ENCODE results near the gene ALOX12.
"Not testable (repeated sequence)": the region's sequence is repeated elsewhere in the genome, so short reads cannot be mapped to it uniquely, and the experiment has no call there.

The ALOX12 gene

DNA sequence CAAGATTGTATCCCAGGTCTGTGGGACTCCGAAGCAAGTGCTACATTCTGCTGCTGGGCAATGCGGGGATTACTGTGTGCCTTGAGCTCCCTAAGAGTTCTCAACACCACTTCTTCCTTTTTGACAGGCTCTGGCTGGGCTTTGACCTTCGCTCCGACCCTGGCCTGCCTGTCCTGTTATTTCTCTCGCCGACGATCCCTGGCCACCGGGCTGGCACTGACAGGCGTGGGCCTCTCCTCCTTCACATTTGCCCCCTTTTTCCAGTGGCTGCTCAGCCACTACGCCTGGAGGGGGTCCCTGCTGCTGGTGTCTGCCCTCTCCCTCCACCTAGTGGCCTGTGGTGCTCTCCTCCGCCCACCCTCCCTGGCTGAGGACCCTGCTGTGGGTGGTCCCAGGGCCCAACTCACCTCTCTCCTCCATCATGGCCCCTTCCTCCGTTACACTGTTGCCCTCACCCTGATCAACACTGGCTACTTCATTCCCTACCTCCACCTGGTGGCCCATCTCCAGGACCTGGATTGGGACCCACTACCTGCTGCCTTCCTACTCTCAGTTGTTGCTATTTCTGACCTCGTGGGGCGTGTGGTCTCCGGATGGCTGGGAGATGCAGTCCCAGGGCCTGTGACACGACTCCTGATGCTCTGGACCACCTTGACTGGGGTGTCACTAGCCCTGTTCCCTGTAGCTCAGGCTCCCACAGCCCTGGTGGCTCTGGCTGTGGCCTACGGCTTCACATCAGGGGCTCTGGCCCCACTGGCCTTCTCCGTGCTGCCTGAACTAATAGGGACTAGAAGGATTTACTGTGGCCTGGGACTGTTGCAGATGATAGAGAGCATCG lies 42.4 kb downstream of the ALOX12 start:
- DNase-seq, result no peak

DNA sequence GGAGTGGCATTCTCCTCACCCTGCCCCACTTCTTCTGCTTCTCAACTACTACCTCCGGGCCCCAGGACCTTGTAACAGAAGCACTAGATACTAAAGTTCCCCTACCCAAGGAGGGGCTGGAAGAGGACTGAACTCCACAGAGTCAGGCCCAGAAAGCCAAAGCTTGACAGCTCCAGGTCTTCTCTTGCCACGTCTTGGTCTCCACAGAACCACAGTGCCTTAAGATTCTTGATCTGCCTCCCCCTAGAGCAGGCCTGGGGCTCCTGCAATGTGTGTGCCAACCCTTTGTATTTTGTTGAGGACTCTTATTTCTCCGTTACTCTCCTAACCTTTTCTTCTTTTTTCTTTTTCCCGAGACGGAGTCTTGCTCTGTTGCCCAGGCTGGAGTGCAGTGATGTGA lies 44.0 kb downstream of the ALOX12 start:
- no peak for TF ChIP-seq GATA1 (IDR thresholded peaks at IDR 0.05; ENCODE audit: low read depth, low read length)
- no peak for DNase-seq

More for the DNA sequence above, 42.4 kb downstream of the ALOX12 start:
- no peak for TF ChIP-seq GATA1 (IDR thresholded peaks at IDR 0.05; ENCODE audit: low read depth, low read length)
- TF ChIP-seq POLR2A (IDR thresholded peaks at IDR 0.05; ENCODE audit: low read length), result no peak

DNA sequence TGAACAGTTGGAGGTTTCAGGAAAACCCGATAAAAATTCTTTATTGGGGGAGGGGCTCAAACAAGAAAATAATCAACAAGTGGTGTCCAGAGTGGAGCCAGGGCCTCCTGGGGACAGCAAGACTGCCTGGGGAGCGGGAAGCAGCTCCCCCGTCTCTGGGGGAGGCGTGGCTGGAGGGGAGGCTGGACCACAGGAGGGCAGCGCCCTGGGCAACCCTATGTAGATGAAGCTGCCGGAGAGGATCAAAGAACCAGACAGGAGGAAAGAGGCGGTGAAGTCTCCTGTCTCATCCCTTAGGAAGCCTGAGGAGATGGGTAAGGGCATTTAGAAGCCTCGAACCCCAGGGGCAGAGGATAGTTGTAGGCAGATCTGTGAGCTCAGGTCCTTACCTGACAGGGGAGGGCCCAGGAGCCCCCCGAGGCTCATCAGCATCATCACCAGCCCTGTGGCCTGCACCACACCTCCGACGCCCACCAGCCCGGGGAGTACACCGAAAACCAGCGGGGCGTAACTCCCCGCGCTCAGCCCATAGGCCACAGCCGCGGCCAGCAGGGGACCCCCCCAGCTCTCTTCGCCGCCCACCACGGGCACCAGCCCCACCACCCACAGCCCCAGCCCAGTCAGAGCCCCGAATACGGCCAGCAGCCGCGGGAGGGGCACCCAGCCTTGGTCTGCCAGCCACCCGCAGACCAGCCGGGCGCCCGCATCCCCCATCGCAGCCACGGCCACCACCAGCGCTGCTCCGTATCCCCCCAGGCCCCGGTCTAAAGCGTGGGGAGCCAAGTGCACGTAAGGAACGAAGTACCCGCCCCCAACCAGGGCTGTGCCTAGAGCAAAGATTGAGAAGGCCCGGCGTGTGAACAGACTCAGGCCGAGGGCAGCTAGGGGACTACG lies 46.0 kb downstream of the ALOX12 start:
- no peak for TF ChIP-seq POLR2A (IDR thresholded peaks at IDR 0.05; ENCODE audit: low read length)
- no peak for TF ChIP-seq GATA1 (IDR thresholded peaks at IDR 0.05; ENCODE audit: low read depth, low read length)
- no peak for DNase-seq

DNA sequence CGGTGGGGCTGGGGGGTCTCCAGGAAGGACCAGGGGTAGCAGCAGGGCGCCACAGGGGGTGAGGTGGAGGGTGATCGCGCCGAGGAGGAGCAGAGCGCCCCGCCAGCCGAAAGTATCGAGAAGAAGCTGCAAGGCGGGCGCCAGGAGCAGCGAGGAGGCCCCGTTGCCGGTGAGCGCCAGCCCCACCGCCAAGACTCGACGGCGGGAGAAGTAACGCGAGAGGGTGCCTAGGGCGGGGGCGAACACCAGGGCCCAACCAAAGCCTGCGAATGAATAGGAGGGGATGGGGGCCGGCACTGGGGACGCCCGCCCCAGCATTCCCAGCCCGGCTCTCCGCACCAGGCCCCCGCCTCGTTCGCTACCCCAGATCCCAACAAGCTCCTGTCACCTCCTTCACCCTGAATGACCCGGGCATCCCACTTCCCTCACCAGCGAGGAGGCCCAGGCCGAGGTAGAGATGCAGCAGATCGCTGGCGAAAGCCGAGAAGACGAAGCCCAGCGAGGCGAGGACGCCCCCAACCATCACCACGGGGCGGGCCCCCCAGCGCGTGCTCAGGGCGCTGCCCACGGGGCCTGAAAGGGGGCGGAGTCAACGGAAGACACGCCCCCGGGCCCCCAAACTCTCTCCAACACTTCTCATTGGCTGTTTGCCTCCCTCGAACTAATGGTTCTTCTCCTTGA lies 46.8 kb downstream of the ALOX12 start:
- peak in 1 of 2 experiments; percentile 26 for DNase-seq
- peak; percentile 26 for TF ChIP-seq POLR2A (IDR thresholded peaks at IDR 0.05; ENCODE audit: low read length)
- TF ChIP-seq GATA1 (IDR thresholded peaks at IDR 0.05; ENCODE audit: low read depth, low read length), result no peak

DNA sequence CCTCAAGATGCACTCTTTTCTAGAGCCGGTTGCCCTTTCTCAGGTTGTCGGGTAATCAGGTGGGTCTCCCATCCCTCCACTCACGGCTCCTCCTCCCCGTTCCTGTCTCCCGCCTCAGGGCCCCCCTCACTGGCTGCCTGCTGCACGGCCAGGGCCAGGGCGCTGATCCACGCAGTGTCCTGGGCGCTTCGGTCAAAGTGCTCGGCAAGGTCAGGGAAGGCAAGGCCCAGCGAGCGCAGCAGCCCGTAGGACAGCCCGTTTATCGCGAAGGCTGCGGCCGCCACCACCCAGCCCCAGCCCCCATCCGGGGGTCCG lies 47.3 kb downstream of the ALOX12 start:
- no peak for DNase-seq
- TF ChIP-seq GATA1 (IDR thresholded peaks at IDR 0.05; ENCODE audit: low read depth, low read length), result no peak
- TF ChIP-seq POLR2A (IDR thresholded peaks at IDR 0.05; ENCODE audit: low read length), result peak; percentile 4

DNA sequence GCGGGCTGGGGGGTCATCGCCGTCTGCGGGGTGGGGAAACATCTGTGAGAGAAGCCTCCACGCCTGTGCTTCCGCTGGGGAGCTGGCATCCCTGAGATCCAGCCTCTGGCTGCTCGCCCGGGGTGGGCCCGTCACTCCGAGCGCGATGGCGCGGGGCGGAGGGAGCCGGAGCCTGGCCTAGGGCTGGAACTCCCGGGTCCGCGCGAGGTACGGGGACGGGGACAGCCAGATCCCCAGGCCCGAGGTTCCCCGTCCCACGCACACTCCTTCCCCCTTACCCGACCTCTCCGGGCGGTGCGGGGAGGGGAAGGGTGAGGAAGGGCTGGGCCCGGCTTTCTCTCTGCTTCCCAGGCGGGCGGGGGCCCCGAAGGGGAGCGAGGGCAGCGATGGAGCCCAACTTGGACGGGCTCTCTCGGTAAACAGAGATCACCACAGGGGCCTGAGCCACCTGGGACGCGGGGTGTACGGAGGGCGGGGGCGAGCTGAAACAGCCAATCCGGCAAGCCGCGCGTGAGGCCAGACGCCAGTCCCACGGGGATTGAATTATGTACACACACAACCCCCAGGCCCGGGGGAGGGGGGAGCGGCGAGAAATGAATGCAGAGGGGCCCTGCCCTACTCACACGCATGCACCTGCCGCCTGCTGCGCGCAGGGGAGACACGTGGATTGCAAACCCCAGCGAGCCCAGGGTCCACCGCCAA lies 47.8 kb downstream of the ALOX12 start, which contains the start of gene SLC16A11:
TSS of gene SLC16A11 (minus strand) at position 596 of the 702 bp plus-strand sequence. CDS start at position 17, 579 bp downstream.
- TF ChIP-seq GATA1 (IDR thresholded peaks at IDR 0.05; ENCODE audit: low read depth, low read length), result no peak
- no peak for TF ChIP-seq POLR2A (IDR thresholded peaks at IDR 0.05; ENCODE audit: low read length)
- DNase-seq, result no peak

DNA sequence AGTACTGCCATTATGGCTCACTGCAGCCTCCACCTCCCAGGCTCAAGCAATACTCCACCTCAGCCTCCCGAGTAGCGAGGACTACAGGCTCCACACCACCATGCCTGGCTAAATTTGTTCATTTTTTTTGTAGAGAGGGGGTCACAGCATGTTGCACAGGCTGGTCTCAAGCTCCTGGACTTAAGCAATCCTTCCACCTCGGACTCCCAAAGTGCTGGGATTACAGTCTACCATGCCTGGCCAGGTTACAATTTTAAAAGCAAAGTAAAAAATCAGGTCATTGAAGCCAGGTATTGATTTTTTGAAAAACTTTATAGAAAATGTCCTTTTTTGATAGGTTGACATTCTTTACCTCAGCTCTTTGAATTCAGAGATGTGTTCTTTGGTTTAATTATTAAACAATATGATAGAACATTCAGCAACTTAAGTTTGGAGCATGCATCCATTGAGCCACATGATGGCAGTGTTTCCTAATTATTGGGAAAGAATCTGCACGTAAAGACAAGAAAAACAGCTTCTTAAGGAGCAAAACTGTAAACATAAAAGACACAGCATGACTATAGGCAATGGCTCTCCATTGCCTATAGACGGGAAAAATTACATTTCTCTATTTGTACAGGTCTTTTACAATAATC lies 49.8 kb downstream of the ALOX12 start:
- TF ChIP-seq GATA1 (IDR thresholded peaks at IDR 0.05; ENCODE audit: low read depth, low read length) (no peak), POLR2A (IDR thresholded peaks at IDR 0.05; ENCODE audit: low read length) (no peak)

DNA sequence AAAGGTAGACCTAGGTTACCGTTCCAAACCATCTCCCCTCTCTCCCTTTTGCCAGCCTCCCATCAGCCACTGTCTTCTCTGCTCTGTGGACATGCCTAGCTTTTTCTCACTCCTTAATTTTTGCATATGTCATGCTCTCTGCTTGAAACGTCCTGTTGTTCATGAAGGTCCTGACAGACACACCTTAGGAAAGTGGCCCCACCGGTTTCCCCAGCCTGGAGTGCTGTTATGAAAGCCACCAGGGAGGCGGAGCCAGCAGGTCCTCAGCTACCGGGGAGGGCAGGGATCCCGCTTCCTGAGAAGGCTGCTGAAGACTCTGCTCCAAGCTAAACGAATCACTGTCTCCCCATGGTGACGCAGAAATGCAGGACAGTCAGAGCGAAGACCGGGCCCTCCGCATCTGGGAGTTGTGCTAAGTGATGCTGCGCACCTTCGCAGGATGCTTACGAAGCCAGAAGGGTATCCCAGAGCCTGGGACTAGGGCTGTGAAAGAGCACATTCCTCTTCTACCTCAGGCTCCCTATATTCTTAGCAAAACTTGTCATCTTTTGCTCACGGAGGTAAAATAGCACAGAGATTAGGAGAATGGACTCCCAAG lies 50.4 kb downstream of the ALOX12 start:
- TF ChIP-seq POLR2A (IDR thresholded peaks at IDR 0.05; ENCODE audit: low read length), result no peak
- TF ChIP-seq GATA1 (IDR thresholded peaks at IDR 0.05; ENCODE audit: low read depth, low read length), result no peak
- no peak for DNase-seq

More for the DNA sequence above, 49.8 kb downstream of the ALOX12 start:
- peak; percentile 72 to 83 for DNase-seq

DNA sequence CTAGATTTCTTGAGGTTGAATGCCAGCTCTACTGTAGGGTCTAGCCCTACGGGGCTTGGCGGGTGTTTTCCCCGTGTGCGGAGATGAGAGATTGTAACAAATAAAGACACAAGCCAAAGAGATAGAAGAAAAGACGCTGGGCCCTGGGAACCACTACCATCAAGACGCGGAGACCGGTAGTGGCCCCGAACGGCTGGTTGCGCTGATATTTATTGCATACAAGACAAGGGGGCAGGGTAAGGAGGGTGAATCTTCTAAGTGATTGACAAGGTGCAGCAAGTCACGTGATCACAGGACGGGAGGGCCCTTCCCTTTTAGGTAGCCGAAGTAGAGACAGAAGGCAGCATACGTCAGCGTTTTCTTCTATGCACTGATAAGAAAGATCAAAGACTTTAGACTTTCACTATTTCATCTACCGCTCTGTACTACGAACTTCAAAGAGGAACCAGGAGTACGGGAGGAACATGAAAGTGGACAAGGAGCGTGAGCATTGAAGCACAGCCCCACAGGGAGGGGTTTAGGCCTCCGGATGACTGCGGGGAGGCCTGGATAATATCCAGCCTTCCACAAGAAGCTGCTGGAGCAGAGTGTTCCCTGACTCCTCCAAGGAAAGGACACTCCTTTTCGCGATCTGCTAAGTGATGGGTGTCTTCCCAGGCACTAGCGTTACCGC lies 51.0 kb downstream of the ALOX12 start:
- DNase-seq, result peak; percentile 49 to 57

DNA sequence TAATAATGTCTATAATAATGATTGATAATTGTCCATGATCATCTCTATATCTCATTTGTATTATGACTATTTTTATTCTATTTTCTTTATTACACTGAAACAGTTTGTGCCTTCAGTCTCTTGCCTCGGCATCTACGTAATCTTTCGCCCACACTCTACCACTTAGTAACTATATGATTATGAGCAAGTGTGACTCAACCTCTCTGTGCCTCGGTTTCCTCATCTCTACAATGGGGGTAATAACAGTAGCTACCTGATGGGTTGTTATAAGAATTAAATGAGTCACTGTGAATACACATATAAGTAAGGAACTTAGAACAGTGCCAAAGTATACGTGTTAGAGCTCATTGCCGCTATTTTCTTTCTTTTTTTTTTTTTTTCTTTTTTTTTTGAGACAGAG lies 51.7 kb downstream of the ALOX12 start:
- no peak for TF ChIP-seq POLR2A (IDR thresholded peaks at IDR 0.05; ENCODE audit: low read length)
- TF ChIP-seq GATA1 (IDR thresholded peaks at IDR 0.05; ENCODE audit: low read depth, low read length), result no peak
- no peak for DNase-seq

DNA sequence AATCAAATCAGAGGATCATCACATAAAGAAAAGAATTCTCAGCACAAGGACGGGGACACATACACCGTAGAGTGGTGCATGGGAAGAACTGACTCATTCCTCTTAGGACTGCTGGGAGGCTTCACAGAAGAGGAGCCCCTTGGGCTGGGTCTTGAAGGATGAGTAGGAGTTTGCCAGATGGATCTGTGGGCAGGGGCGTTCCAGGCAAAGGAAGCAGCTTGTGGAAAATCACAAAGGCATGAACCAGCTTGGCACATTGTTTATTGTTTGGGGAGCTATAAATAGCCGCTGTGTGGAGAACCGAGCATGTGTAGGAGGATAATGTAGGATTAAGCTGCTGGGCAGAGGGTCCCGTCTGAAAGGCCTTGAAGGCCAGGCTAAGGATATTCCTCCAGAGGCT lies 53.1 kb downstream of the ALOX12 start:
- TF ChIP-seq POLR2A (IDR thresholded peaks at IDR 0.05; ENCODE audit: low read length), result no peak
- TF ChIP-seq GATA1 (IDR thresholded peaks at IDR 0.05; ENCODE audit: low read depth, low read length), result no peak
- DNase-seq, result no peak

DNA sequence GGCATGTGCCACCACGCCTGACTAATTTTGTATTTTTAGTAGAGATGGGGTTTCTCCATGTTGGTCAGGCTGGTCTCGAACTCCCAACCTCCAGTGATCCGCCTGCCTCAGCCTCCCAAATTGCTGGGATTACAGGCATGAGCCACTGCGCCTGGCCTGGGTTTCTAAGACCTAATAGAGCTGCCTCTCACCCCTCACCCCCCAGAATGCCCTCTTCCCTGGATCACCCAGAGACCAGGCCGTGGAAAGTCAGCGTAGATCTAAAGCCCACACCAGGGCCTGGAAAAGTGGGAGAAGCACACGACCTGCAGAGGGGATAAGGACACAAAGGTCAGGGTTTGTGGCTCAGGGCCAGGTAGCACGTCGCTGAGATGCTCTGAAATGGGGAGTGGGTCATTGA lies 54.7 kb downstream of the ALOX12 start:
- DNase-seq, result not testable (repeated sequence)

All from erythroblast (primary cell).